ENCODE results near the gene GGCT.

Gene GGCT

GRCh38 chr7:30522159-30522558, 17.5 kb upstream of the GGCT start:
- Histone ChIP-seq H3K4me1 (ENCODE audit: control insufficient read depth, insufficient read depth, low read length) (no peaks in the 10 kb centered on the region), H3K4me3 (ENCODE audit: low read depth, low read length) (no peak overlapping the region), H3K9me3 (ENCODE audit: control insufficient read depth, insufficient read depth, low read depth, low read length) (no peaks in the 10 kb centered on the region), H3K27ac (ENCODE audit: extremely low read depth, low read depth, low read length) (no peak overlapping the region), H3K36me3 (ENCODE audit: control insufficient read depth in 2 of 2, insufficient read depth in 1 of 2, low read length in 2 of 2) (no peaks in the 10 kb centered on the region)
- ChIA-PET POLR2A (no interaction called here), CTCF (interaction anchor here (0.6 to 2.7 kb wide), 5 partner anchors 9 to 1176 kb away, joined by 3 to 14 read pairs (median 6); no protein-coding TSS in a partner anchor)
- TF ChIP-seq SETDB1 (IDR thresholded peaks at IDR 0.05; ENCODE audit: insufficient read length, low read length) (no peak), ZNF157 (tag by site-specific recombination; IDR thresholded peaks at IDR 0.05) (no peak), ZNF747 (tag by site-specific recombination; IDR thresholded peaks at IDR 0.05) (no peak), ZNF350 (tag by site-specific recombination; IDR thresholded peaks at IDR 0.05) (no peak), ZNF24 (tag by site-specific recombination; IDR thresholded peaks at IDR 0.05) (no peak), ZNF624 (tag by site-specific recombination; IDR thresholded peaks at IDR 0.05) (no peak), ZSCAN5A (tag by site-specific recombination; IDR thresholded peaks at IDR 0.05) (no peak), BCL11B (tag by site-specific recombination; IDR thresholded peaks at IDR 0.05; ENCODE audit: low read depth) (no peak), KLF16 (tag by site-specific recombination; IDR thresholded peaks at IDR 0.05) (no peak), TCF7L2 (IDR thresholded peaks at IDR 0.05; ENCODE audit: borderline replicate concordance, low read depth, low read length) (no peak), PRDM1 (tag by site-specific recombination; IDR thresholded peaks at IDR 0.05) (no peak), INSM2 (tag by site-specific recombination; IDR thresholded peaks at IDR 0.05) (no peak), ZNF677 (tag by site-specific recombination; IDR thresholded peaks at IDR 0.05) (no peak), ZNF623 (tag by site-specific recombination; IDR thresholded peaks at IDR 0.05) (no peak), ZNF175 (tag by site-specific recombination; IDR thresholded peaks at IDR 0.05) (no peak), ZNF391 (tag by site-specific recombination; IDR thresholded peaks at IDR 0.05; ENCODE audit: borderline replicate concordance, low read depth) (no peak), OVOL3 (tag by site-specific recombination; IDR thresholded peaks at IDR 0.05) (no peak), ZXDB (tag by site-specific recombination; IDR thresholded peaks at IDR 0.05) (no peak)

- no peaks in the 10 kb centered on the region for H3K36me3 ChIP-seq (ENCODE audit: control insufficient read depth in 2 of 2, insufficient read depth in 1 of 2, low read length in 2 of 2)
- ChIA-PET CTCF (interaction anchor here (0.6 to 2.7 kb wide), 3 partner anchors 8 to 321 kb away, joined by 3 to 14 read pairs (median 6); no protein-coding TSS in a partner anchor), POLR2A (no interaction called here)
- H3K9me3 ChIP-seq (ENCODE audit: control insufficient read depth, insufficient read depth, low read depth, low read length): no peaks in the 10 kb centered on the region
- no peak overlapping the region for H3K4me3 ChIP-seq (ENCODE audit: low read depth, low read length)
- H3K4me1 ChIP-seq (ENCODE audit: control insufficient read depth, insufficient read depth, low read length): no peaks in the 10 kb centered on the region
- no peak overlapping the region for H3K27ac ChIP-seq (ENCODE audit: extremely low read depth, low read depth, low read length)
- TF ChIP-seq ZBTB7A (tag by site-specific recombination; IDR thresholded peaks at IDR 0.05; ENCODE audit: low read depth) (no peak), MZF1 (tag by site-specific recombination; IDR thresholded peaks at IDR 0.05; ENCODE audit: borderline replicate concordance) (no peak), GLI2 (tag by site-specific recombination; IDR thresholded peaks at IDR 0.05; ENCODE audit: borderline replicate concordance, low read depth) (no peak), ZNF266 (tag by site-specific recombination; IDR thresholded peaks at IDR 0.05; ENCODE audit: low read depth) (no peak), ZNF184 (tag by site-specific recombination; IDR thresholded peaks at IDR 0.05) (no peak), ZBTB10 (tag by site-specific recombination; IDR thresholded peaks at IDR 0.05) (no peak), ZNF37A (tag by site-specific recombination; IDR thresholded peaks at IDR 0.05) (no peak), ZNF473 (tag by site-specific recombination; IDR thresholded peaks at IDR 0.05) (no peak), CTCF (tag by site-specific recombination; IDR thresholded peaks at IDR 0.05) (no peak)
These were observed 16.9 kb upstream of the GGCT start for GRCh38 chr7:30521532-30521931.
